Spleen (tissue), 11 donors: Measurements from ENCODE around the gene HMX1. TPM values are rescaled to one million over a fixed set of nuclear protein-coding genes. Genes with fewer than 3 reads are reported as not detected.

Experiments
- DNase-seq: peaks from one replicate; pipeline ENCODE4 v3.0.0-alpha.2; 2020
- H3K27ac ChIP-seq, 8 donors: fragments of 200-600 bp; sonication (generic) in 7 of 8; 1 replicate in 4 of 8; 2 replicates in 4 of 8; pipeline versions ENCODE4 v1.5.0 to v1.8.0; 2016 to 2021; ENCODE audit warnings: inconsistent platforms in 4 of 8, mild to moderate bottlenecking in 4 of 8, moderate library complexity in 1 of 8
- H3K27me3 ChIP-seq, 7 donors: fragments of 200-600 bp; sonication (generic) in 6 of 7; replicated peaks in 1 of 7; 1 replicate in 4 of 7; 2 replicates in 3 of 7; pipeline versions ENCODE4 v1.5.0 to v1.8.0; 2016 to 2021; ENCODE audit warnings: inconsistent platforms in 3 of 7, mild to moderate bottlenecking in 1 of 7
- H3K36me3 ChIP-seq, 6 donors: fragments of 200-600 bp; sonication (generic) in 5 of 6; 1 replicate in 4 of 6; 2 replicates in 2 of 6; pipeline versions ENCODE4 v1.5.0 to v1.8.0; 2016 to 2021; ENCODE audit warnings: inconsistent platforms in 2 of 6
- H3K4me1 ChIP-seq, 6 donors: fragments of 200-600 bp; sonication (generic) in 5 of 6; 1 replicate in 3 of 6; 2 replicates in 3 of 6; pipeline versions ENCODE4 v1.5.0 to v1.8.0; 2016 to 2021; ENCODE audit warnings: inconsistent platforms in 3 of 6
- H3K4me3 ChIP-seq, 8 donors: fragments of 200-600 bp; sonication (generic) in 7 of 8; 1 replicate in 4 of 8; 2 replicates in 4 of 8; pipeline versions ENCODE4 v1.5.0 to v1.8.0; 2016 to 2021; ENCODE audit warnings: inconsistent platforms in 4 of 8, mild to moderate bottlenecking in 4 of 8, moderate library complexity in 2 of 8
- H3K9me3 ChIP-seq, 8 donors: fragments of 200-600 bp; sonication (generic) in 7 of 8; 1 replicate in 4 of 8; 2 replicates in 4 of 8; pipeline versions ENCODE4 v1.5.0 to v1.8.0; 2016 to 2021; ENCODE audit warnings: inconsistent platforms in 4 of 8
- POLR2A ChIP-seq, 3 donors: fragments of 450-650 bp; IDR thresholded peaks; one replicate each; pipeline ENCODE4 v1.5.1; 2017; ENCODE audit warnings: antibody characterized with exemption in 3 of 3, mild to moderate bottlenecking in 1 of 3
- POLR2AphosphoS5 ChIP-seq, 3 donors: sonication (generic); formaldehyde crosslinking; IDR thresholded peaks; one replicate each; pipeline ENCODE4 v1.5.1; 2017; ENCODE audit warnings: antibody characterized with exemption in 3 of 3
- WGBS, 5 donors: extraction: QIAGEN DNeasy Blood & Tissue Kit in 3 of 5; methylation state at CpG; one replicate each; pipeline versions ENCODE4 v1.1.5 to v1.1.7; 2013 to 2018; 5-methylcytosine and 5-hydroxymethylcytosine counted together
- intact Hi-C: fragments of 100-400 bp; cut with DNase I; formaldehyde crosslinking; loops from one replicate; pipeline ENCODE4 v1.15.0; 2023; ENCODE audit warnings: low total_unique reads
- polyA plus RNA-seq, 3 donors: library from polyadenylated mRNA; stranded (reverse); fragments of 200-250 nt; gene quantifications; one replicate each; pipeline ENCODE4 v1.2.1, GENCODE V29; 2013
- total RNA-seq, 7 donors: library from RNA; depleted of rRNA in 3 of 7; stranded (reverse); fragments of >200 nt in 3 of 7; fragmentation: NEBNext Ultra II Directional in 4 of 7; extraction: Animal tissue kit (Norgen Biotek cat#: 25700) in 4 of 7; gene quantifications; one replicate each; pipeline versions ENCODE4 v1.1.0 to v1.2.1, GENCODE V29; 2016 to 2021
- TF ChIP-seq, protein P1 (sequence below), 11 experiments: fragments of 200-600 bp in 7 of 11; fragments of 450-650 bp in 4 of 11; sonication (generic) in 4 of 11; IDR thresholded peaks in 8 of 11; conservative IDR thresholded peaks in 3 of 11; 1 replicate in 7 of 11; 2 replicates in 4 of 11; pipeline versions ENCODE4 v1.4.0 to v1.8.0; 2016 to 2021; ENCODE audit warnings: antibody characterized with exemption in 11 of 11, inconsistent platforms in 4 of 11, mild to moderate bottlenecking in 1 of 11
- donor health status: healthy with polysubstance abuse.
- donor health status: DM: no; HTN: no; CAD: no; lungs with moderate emphysema.
- donor health status: DM: no; HTN: no; CAD: no.
- donor health status: Bipolar disorder and iron deficiency.
- donor health status: healthy.
- donor health status: DM: no; HTN: no; CAD: no.
- donor health status: DM: yes; HTN: yes; CAD: no.

The HMX1 gene
- total and polyA plus RNA-seq, 10 donors: not detected

DNA sequence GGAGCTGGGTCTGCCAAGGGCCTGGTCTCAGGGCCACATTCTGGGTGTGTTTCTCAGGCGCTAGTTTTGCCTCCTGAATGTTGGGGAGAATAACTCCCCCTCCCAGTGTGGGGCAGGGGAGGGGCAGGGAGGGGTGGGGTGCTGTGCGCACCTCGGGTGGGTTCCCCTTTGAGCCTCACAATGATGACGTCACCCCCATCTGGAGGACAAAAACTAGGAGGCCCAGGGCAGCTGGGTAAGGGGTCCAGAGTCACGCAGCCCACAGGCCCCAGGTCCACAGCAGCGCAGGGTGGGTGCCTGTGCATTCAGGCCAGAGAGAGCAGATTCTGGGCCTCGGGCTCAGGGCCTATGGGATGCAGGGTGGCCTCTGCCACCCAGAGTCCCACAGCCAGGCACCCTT, 23.7 kb upstream of the HMX1 start:
- 59 to 83% (median 75%) methylated on average over 6 to 7 of the region's 7 CpGs for WGBS, 5 donors
- TF ChIP-seq, protein P1, sequence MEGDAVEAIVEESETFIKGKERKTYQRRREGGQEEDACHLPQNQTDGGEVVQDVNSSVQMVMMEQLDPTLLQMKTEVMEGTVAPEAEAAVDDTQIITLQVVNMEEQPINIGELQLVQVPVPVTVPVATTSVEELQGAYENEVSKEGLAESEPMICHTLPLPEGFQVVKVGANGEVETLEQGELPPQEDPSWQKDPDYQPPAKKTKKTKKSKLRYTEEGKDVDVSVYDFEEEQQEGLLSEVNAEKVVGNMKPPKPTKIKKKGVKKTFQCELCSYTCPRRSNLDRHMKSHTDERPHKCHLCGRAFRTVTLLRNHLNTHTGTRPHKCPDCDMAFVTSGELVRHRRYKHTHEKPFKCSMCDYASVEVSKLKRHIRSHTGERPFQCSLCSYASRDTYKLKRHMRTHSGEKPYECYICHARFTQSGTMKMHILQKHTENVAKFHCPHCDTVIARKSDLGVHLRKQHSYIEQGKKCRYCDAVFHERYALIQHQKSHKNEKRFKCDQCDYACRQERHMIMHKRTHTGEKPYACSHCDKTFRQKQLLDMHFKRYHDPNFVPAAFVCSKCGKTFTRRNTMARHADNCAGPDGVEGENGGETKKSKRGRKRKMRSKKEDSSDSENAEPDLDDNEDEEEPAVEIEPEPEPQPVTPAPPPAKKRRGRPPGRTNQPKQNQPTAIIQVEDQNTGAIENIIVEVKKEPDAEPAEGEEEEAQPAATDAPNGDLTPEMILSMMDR (IDR thresholded peaks at IDR 0.05 in 8 of 11, conservative IDR thresholded peaks at IDR 0.05 in 3 of 11): no peak
- TF ChIP-seq POLR2AphosphoS5 (IDR thresholded peaks at IDR 0.05) (no peak), POLR2A (IDR thresholded peaks at IDR 0.05) (no peak)
- no peak overlapping the region for H3K27ac ChIP-seq
- H3K27me3 ChIP-seq: peaks cover 0 to 94% (median 63%) of the 10 kb centered on the region in 7 donors
- H3K9me3 ChIP-seq: peaks cover 0 to 13% (median under 1%) of the 10 kb centered on the region in 8 donors
- no peak overlapping the region for H3K4me3 ChIP-seq
- intact Hi-C loops: no loop called here
- DNase-seq: no peak
- no peaks in the 10 kb centered on the region for H3K36me3 ChIP-seq
- peaks cover 0 to 29% (median 13%) of the 10 kb centered on the region in 6 donors for H3K4me1 ChIP-seq

DNA sequence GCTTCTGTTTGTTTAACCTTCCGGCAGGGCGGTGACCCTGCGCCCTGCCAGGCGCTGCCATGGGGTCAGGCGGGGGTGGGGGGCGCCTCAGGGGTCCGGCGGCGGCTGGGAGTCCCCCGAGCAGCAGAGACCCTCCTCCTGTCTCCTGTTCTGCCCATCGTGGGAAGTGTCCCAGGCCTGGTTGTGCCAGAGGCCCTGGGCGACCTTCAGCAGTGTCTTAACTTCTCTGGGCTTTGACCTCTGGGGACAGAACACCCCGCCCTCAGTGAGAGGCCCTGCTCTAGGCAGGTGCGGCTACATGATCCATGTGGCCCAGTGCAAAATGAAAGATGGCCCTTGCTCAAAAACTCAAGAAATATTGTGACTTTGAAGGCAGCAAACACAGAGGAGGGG, 22.8 kb upstream of the HMX1 start:
- peaks cover 0 to 97% (median 72%) of the 10 kb centered on the region in 7 donors for H3K27me3 ChIP-seq
- no peaks in the 10 kb centered on the region for H3K36me3 ChIP-seq
- no peak overlapping the region for H3K4me3 ChIP-seq
- TF ChIP-seq POLR2A (IDR thresholded peaks at IDR 0.05): no peak
- TF ChIP-seq POLR2AphosphoS5 (IDR thresholded peaks at IDR 0.05): no peak
- TF ChIP-seq, protein P1 (IDR thresholded peaks at IDR 0.05 in 8 of 11, conservative IDR thresholded peaks at IDR 0.05 in 3 of 11): no peak
- peaks cover 0 to 4% (median 0%) of the 10 kb centered on the region in 8 donors for H3K9me3 ChIP-seq
- no peak for DNase-seq
- intact Hi-C loops: no loop called here
- H3K27ac ChIP-seq: no peak overlapping the region
- peaks cover 0 to 29% (median 13%) of the 10 kb centered on the region in 6 donors for H3K4me1 ChIP-seq
- 8 to 15% (median 11%) methylated on average over 6 to 14 of the region's 14 CpGs for WGBS, 5 donors

DNA sequence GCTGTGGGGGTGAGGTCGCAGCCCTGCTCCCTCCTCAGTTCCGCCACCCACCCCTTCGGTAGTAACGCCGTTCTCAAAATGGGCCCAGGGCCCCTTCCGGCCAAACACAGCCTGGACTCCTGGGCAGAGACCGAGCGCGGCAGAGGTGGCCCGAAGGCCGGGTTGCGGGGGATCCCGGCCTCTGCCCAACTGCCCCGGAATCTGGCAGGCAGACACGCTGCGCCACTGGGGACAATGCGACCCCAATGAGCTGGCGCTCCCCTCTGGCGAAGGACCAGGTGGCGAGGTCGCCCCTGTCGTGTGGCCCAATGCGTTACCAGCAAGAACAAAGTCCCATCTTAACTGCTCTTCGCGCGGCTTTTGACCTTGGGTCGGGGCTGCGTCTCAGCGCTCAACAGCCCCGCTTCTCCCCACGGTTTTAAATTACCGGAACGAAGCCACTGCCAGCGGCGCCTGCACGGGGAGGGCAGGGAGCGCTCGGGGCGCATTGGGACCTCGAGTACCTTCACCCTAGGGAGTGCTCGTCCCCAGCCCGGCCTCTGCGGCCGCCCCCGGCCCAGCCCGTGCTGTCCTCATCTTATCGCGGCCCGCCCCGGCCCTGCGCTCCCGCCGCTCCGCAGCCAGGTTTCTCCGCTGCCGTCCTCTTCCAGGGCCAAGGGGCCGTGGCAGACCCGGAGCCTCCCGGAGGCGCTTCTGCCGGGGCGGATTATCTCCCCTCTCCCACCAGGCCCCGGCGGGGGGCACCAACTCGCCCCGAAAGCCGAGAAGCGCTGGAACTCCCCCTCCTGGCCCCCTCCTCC, 22.2 kb upstream of the HMX1 start:
- no peak for DNase-seq
- TF ChIP-seq, protein P1 (IDR thresholded peaks at IDR 0.05 in 8 of 11, conservative IDR thresholded peaks at IDR 0.05 in 3 of 11): no peak
- no peak for TF ChIP-seq POLR2A (IDR thresholded peaks at IDR 0.05)
- no peak for TF ChIP-seq POLR2AphosphoS5 (IDR thresholded peaks at IDR 0.05)
- intact Hi-C loops: no loop called here
- WGBS, 5 donors: 3 to 11% (median 3%) methylated on average over 24 to 68 of the region's 68 CpGs
- Histone ChIP-seq H3K27ac (no peak overlapping the region), H3K36me3 (no peaks in the 10 kb centered on the region), H3K4me3 (peak overlapping the region in 1 of 8 donors; percentile 2), H3K4me1 (peaks cover 0 to 29% (median 13%) of the 10 kb centered on the region in 6 donors), H3K9me3 (peaks cover 0 to 3% (median 0%) of the 10 kb centered on the region in 8 donors), H3K27me3 (peaks cover 0 to 97% (median 78%) of the 10 kb centered on the region in 7 donors)

DNA sequence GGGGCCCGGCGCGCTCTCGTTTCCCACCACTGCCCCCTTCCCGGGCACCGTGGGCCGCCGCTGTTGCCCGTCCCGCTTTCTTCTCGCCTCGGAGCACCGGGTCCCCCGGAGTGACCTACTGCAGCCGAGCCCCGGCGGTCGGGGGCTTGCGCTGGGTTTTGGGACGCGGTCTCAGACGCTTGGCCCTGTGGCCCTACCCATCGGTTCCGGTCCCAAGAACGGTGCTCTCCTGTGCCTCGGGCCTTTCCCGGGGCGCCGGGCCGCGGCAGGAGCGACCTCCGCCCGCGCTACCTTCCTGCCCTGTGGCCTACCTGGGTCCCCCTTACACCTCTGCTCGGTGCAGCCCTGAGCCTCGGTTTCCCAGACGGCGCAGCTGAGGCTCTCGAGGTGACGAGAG, 21.6 kb upstream of the HMX1 start:
- peaks cover 0 to 97% (median 83%) of the 10 kb centered on the region in 7 donors for H3K27me3 ChIP-seq
- intact Hi-C loops: no loop called here
- H3K27ac ChIP-seq: no peak overlapping the region
- TF ChIP-seq POLR2A (IDR thresholded peaks at IDR 0.05) (no peak), POLR2AphosphoS5 (IDR thresholded peaks at IDR 0.05) (no peak)
- TF ChIP-seq, protein P1 (IDR thresholded peaks at IDR 0.05 in 8 of 11, conservative IDR thresholded peaks at IDR 0.05 in 3 of 11): no peak
- no peaks in the 10 kb centered on the region for H3K36me3 ChIP-seq
- peaks cover 0 to 29% (median 13%) of the 10 kb centered on the region in 6 donors for H3K4me1 ChIP-seq
- H3K4me3 ChIP-seq: no peak overlapping the region
- WGBS, 5 donors: 2 to 13% (median 5%) methylated on average over 3 to 41 of the region's 41 CpGs
- no peak for DNase-seq
- H3K9me3 ChIP-seq: peaks cover 0 to 3% (median 0%) of the 10 kb centered on the region in 8 donors
